HCT116 (cell line): ENCODE data around the gene ROBO1. TPM values are rescaled to one million over a fixed set of nuclear protein-coding genes. Genes with fewer than 3 reads are reported as not detected.

ENCODE experiments used
- ATAC-seq: fragments of 200-7000 bp; cut with Tn5 transposase; 2 replicates; pipeline ENCODE4 v1.9.1; 2020; ENCODE audit warnings: mild to moderate bottlenecking, moderate library complexity
- BruUV-seq: library from RNA; stranded (reverse); fragments of 400-500 nt; replicated peaks from 2 replicates; lab custom pipeline; 2021; lab: Mats Ljungman, UMichigan
- CTCF ChIA-PET: fragments of 300-600 bp; sonication (Branson Sonifier 250); formaldehyde crosslinking; loops from one replicate; lab custom pipeline; 2021; ENCODE audit warnings: antibody characterized with exemption; lab: Charles Lee
- POLR2A ChIA-PET: fragments of 300-600, 350-600 bp; sonication (Branson Sonifier 250); formaldehyde crosslinking; loops from one replicate; lab custom pipeline; 2021; ENCODE audit warnings: antibody characterized with exemption; lab: Charles Lee
- RAD21 ChIA-PET, 2 experiments: fragments of 300-600 bp; sonication (Branson Sonifier 250); formaldehyde crosslinking; loops; one replicate each; lab custom pipeline; 2023; ENCODE audit warnings: low total read pairs in 2 of 2; ENCODE audit not compliant: uncharacterized antibody in 2 of 2, unreplicated experiment in 2 of 2, low non-redundant PET in 1 of 2; lab: Charles Lee
- DNase-seq: peaks from one replicate; pipeline ENCODE4 v3.0.0-alpha.2; 2010; ENCODE audit warnings: low read depth, low spot score
- H2AFZ ChIP-seq: fragments of 200-600 bp; shearing (Covaris generic), sonication (generic); 2 replicates; pipeline ENCODE4 v1.6.1; 2017; ENCODE audit warnings: low read depth, mixed run types, mixed read lengths, antibody characterized with exemption, low read length; ENCODE audit not compliant: poor library complexity, severe bottlenecking
- H3K27ac ChIP-seq: 2 replicates; pipeline ENCODE4 v1.5.1; 2012; ENCODE audit warnings: low read depth, low read length
- H3K27me3 ChIP-seq: fragments of 200-600 bp; sonication (generic); 2 replicates; pipeline ENCODE4 v1.6.1; 2016; ENCODE audit warnings: mixed run types, low read length, mixed read lengths; ENCODE audit not compliant: insufficient read depth
- H3K36me3 ChIP-seq, 2 experiments: fragments of 200-500 bp in 1 of 2; fragments of 200-600 bp in 1 of 2; sonication (Bioruptor generic) in 1 of 2; sonication (generic) in 1 of 2; 2 replicates each; pipeline versions ENCODE4 v1.5.1 to v1.6.1; 2014 to 2016; ENCODE audit warnings: low read length in 2 of 2, inconsistent platforms in 1 of 2, mixed read lengths in 1 of 2, mixed run types in 1 of 2; ENCODE audit not compliant: insufficient read depth in 2 of 2, control insufficient read depth in 1 of 2
- H3K4me1 ChIP-seq, 2 experiments: fragments of 200-600 bp in 1 of 2; sonication (generic) in 1 of 2; 2 replicates each; pipeline versions ENCODE4 v1.5.1 to v1.6.1; 2012 to 2017; ENCODE audit warnings: low read length in 2 of 2, inconsistent platforms in 1 of 2, mild to moderate bottlenecking in 1 of 2, mixed read lengths in 1 of 2, mixed run types in 1 of 2, moderate library complexity in 1 of 2; ENCODE audit not compliant: insufficient read depth in 2 of 2, control insufficient read depth in 1 of 2
- H3K4me2 ChIP-seq: fragments of 200-600 bp; sonication (generic); 2 replicates; pipeline ENCODE4 v1.6.1; 2017; ENCODE audit warnings: mixed run types, low read length, mixed read lengths
- H3K4me3 ChIP-seq, 2 experiments: fragments of 200-600 bp in 1 of 2; sonication (generic) in 1 of 2; replicated peaks in 1 of 2; 2 replicates each; pipeline ENCODE4 v1.5.1; 2011 to 2016; ENCODE audit warnings: low read length in 2 of 2, control low read depth in 1 of 2, low read depth in 1 of 2, mild to moderate bottlenecking in 1 of 2, mixed read lengths in 1 of 2, mixed run types in 1 of 2
- H3K79me2 ChIP-seq: fragments of 200-600 bp; sonication (generic); 2 replicates; pipeline ENCODE4 v1.6.1; 2017; ENCODE audit warnings: mild to moderate bottlenecking, mixed run types, low read length, moderate library complexity, mixed read lengths; ENCODE audit not compliant: insufficient read depth
- H3K9ac ChIP-seq: fragments of 200-600 bp; sonication (generic); 2 replicates; pipeline ENCODE4 v1.6.1; 2016; ENCODE audit warnings: low read length, mixed read lengths
- H3K9me2 ChIP-seq: fragments of 200-600 bp; sonication (generic), shearing (Covaris generic); 2 replicates; pipeline ENCODE4 v1.6.1; 2017; ENCODE audit warnings: mixed run types, mild to moderate bottlenecking, moderate library complexity; ENCODE audit not compliant: insufficient read depth
- H3K9me3 ChIP-seq, 2 experiments: fragments of 200-500 bp in 1 of 2; fragments of 200-600 bp in 1 of 2; sonication (Bioruptor generic) in 1 of 2; sonication (generic) in 1 of 2; 2 replicates each; pipeline ENCODE4 v1.6.1; 2014 to 2017; ENCODE audit warnings: low read length in 2 of 2, mixed read lengths in 2 of 2, inconsistent platforms in 1 of 2, low read depth in 1 of 2, mild to moderate bottlenecking in 1 of 2, mixed run types in 1 of 2, moderate library complexity in 1 of 2; ENCODE audit not compliant: control insufficient read depth in 1 of 2, insufficient read depth in 1 of 2
- H4K20me1 ChIP-seq: fragments of 200-600 bp; sonication (generic), shearing (Covaris generic); 2 replicates; pipeline ENCODE4 v1.6.1; 2017; ENCODE audit warnings: mixed run types, mild to moderate bottlenecking, moderate library complexity; ENCODE audit not compliant: insufficient read depth
- CBX3 ChIP-seq: IDR thresholded peaks from 2 replicates; pipeline ENCODE4 v1.6.1; 2012; ENCODE audit warnings: low read depth
- CEBPB ChIP-seq: IDR thresholded peaks from 2 replicates; pipeline ENCODE4 v1.6.1; 2012; ENCODE audit warnings: low read depth
- EZH2 ChIP-seq: fragments of 200-600 bp; sonication (generic); IDR thresholded peaks from 2 replicates; pipeline ENCODE4 v1.6.1; 2017; ENCODE audit warnings: antibody characterized with exemption, mixed run types
- EZH2phosphoT487 ChIP-seq: fragments of 200-600 bp; IDR thresholded peaks from 2 replicates; pipeline ENCODE4 v1.6.1; 2018; ENCODE audit warnings: antibody characterized with exemption, borderline replicate concordance
- FOSL1 ChIP-seq: IDR thresholded peaks from 2 replicates; pipeline ENCODE4 v1.6.1; 2012; ENCODE audit warnings: low read depth
- POLR2A ChIP-seq: IDR thresholded peaks from 2 replicates; pipeline ENCODE4 v1.7.0; 2011; ENCODE audit warnings: borderline replicate concordance; ENCODE audit not compliant: insufficient read depth, insufficient read length; ENCODE audit errors: extremely low read depth
- RAD21 ChIP-seq: IDR thresholded peaks from 2 replicates; pipeline ENCODE4 v1.6.1; 2012; ENCODE audit warnings: low read depth, mild to moderate bottlenecking
- SIN3A ChIP-seq: IDR thresholded peaks from 2 replicates; pipeline ENCODE4 v1.6.1; 2012; ENCODE audit warnings: low read depth
- SRF ChIP-seq: IDR thresholded peaks from 2 replicates; pipeline ENCODE4 v1.6.1; 2012; ENCODE audit warnings: low read depth
- YY1 ChIP-seq: IDR thresholded peaks from 2 replicates; pipeline ENCODE4 v1.6.1; 2011; ENCODE audit warnings: low read length, low read depth, moderate library complexity, mild to moderate bottlenecking; ENCODE audit not compliant: insufficient replicate concordance; ENCODE audit errors: extremely low read depth
- ZNF274 ChIP-seq: fragments of 200-500 bp; sonication (Bioruptor generic); IDR thresholded peaks from 2 replicates; pipeline ENCODE4 v1.6.1; 2014; ENCODE audit warnings: mild to moderate bottlenecking, low read depth, low read length, inconsistent platforms
- intact Hi-C: fragments of 100-400 bp; cut with micrococcal nuclease; formaldehyde crosslinking; loops from 2 replicates; pipeline ENCODE4 v1.10.0; 2022
- total RNA-seq: library from RNA; stranded (reverse); gene quantifications from one replicate; pipeline ENCODE4 v1.2.1, GENCODE V29; 2021; ENCODE audit not compliant: unreplicated experiment
- TF ChIP-seq, protein P1 (sequence below): IDR thresholded peaks from 2 replicates; pipeline ENCODE4 v1.6.1; 2012; ENCODE audit warnings: low read depth

ROBO1 gene
- total RNA-seq, 1 experiment from 2014 or later = 0.27 TPM

DNA sequence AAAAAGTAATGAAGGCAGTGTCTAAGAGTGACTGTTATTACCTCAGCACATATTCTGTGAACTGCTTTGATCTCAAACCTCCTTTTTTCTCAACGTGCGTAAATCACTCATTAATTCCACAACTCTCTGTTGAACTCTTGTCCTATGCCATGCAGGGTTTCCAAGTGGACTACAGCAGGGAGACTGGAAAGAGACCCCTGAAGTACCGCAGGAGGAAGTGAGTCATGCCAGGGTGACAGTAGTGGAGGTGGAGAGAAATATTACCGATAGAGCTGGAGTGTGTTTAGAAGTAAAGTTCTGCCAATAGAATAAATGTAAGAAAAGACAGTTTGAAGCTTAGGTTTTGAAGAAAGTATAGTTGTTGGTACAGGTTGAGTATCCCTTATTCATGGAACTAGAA, 908.9 kb downstream of the ROBO1 start (continued):
- TF ChIP-seq EZH2 (no peak), YY1 (no peak), CEBPB (no peak), SRF (no peak), POLR2A (no peak), SIN3A (no peak), ZNF274 (no peak)

DNA sequence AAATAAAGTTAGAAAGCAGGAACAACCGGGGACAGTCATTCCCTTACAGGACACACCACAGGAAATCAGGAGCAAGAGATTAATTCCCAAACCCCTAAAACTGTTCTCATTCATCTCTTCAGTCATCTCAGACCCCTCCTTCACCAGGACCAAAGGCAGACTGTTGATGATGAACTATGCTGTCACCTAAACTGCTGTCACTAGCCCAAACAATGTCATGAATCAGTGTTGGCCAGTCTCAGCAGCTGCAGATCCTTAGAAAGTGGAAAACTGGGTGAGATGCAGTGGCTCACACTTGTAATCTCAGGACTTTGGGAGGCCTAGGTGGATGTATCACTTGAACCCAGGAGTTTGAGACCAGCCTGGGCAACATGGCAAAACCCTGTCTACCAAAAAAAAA, 909.6 kb downstream of the ROBO1 start:
- no peaks in the 10 kb centered on the region for H3K9me2 ChIP-seq
- H3K27me3 ChIP-seq = no peaks in the 10 kb centered on the region
- no peak overlapping the region for H3K4me3 ChIP-seq
- H4K20me1 ChIP-seq = no peaks in the 10 kb centered on the region
- intact Hi-C loops = no loop called here
- H3K9me3 ChIP-seq = peaks cover 5 to 28% of the 10 kb centered on the region in 2 experiments; a peak in 2 of 4 replicates
- DNase-seq (no peak), ATAC-seq (no peak)
- no peaks in the 10 kb centered on the region for H3K79me2 ChIP-seq
- no peak overlapping the region for H3K9ac ChIP-seq
- CTCF ChIA-PET = no interaction called here
- TF ChIP-seq SRF (no peak), ZNF274 (no peak), EZH2phosphoT487 (no peak), RAD21 (no peak), FOSL1 (no peak), CBX3 (no peak), EZH2 (no peak)
- TF ChIP-seq, protein P1, sequence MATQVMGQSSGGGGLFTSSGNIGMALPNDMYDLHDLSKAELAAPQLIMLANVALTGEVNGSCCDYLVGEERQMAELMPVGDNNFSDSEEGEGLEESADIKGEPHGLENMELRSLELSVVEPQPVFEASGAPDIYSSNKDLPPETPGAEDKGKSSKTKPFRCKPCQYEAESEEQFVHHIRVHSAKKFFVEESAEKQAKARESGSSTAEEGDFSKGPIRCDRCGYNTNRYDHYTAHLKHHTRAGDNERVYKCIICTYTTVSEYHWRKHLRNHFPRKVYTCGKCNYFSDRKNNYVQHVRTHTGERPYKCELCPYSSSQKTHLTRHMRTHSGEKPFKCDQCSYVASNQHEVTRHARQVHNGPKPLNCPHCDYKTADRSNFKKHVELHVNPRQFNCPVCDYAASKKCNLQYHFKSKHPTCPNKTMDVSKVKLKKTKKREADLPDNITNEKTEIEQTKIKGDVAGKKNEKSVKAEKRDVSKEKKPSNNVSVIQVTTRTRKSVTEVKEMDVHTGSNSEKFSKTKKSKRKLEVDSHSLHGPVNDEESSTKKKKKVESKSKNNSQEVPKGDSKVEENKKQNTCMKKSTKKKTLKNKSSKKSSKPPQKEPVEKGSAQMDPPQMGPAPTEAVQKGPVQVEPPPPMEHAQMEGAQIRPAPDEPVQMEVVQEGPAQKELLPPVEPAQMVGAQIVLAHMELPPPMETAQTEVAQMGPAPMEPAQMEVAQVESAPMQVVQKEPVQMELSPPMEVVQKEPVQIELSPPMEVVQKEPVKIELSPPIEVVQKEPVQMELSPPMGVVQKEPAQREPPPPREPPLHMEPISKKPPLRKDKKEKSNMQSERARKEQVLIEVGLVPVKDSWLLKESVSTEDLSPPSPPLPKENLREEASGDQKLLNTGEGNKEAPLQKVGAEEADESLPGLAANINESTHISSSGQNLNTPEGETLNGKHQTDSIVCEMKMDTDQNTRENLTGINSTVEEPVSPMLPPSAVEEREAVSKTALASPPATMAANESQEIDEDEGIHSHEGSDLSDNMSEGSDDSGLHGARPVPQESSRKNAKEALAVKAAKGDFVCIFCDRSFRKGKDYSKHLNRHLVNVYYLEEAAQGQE = no peak
- no peak overlapping the region for H3K27ac ChIP-seq
- H3K36me3 ChIP-seq = no peaks in the 10 kb centered on the region
- no TSS peak for BruUV-seq
- H2AFZ ChIP-seq = no peak overlapping the region
- H3K4me1 ChIP-seq = no peaks in the 10 kb centered on the region
- POLR2A ChIA-PET = no interaction called here
- no peak overlapping the region for H3K4me2 ChIP-seq
- RAD21 ChIA-PET = no interaction called here
